ENCODE measurements around the gene CD177.
"Not testable (repeated sequence)": the region's sequence is repeated elsewhere in the genome, so short reads cannot be mapped to it uniquely, and the experiment has no call there.

CD177 gene

GRCh38 chr19:43353606-43354304, at the start of gene CD177:
TSS of gene CD177 (plus strand) at chr19:43353686. CDS start at chr19:43353715, 29 bp downstream.
- DNase-seq: no peak

GRCh38 chr19:43305642-43306041, 47.8 kb upstream of the CD177 start:
- no peak for DNase-seq

GRCh38 chr19:43306097-43306496, 47.4 kb upstream of the CD177 start:
- no peak for DNase-seq

- no peak for DNase-seq
These were observed 45.2 kb upstream of the CD177 start for GRCh38 chr19:43308244-43308815.

- DNase-seq: no peak
These were observed 44.0 kb upstream of the CD177 start for GRCh38 chr19:43309466-43309865.

- DNase-seq: no peak
These were observed 43.3 kb upstream of the CD177 start for GRCh38 chr19:43310221-43310620.

- no peak for DNase-seq
These were observed 42.2 kb upstream of the CD177 start for GRCh38 chr19:43311256-43311655.

- no peak for DNase-seq
These were observed 41.8 kb upstream of the CD177 start for GRCh38 chr19:43311706-43312105.

GRCh38 chr19:43313711-43314495, 39.6 kb upstream of the CD177 start:
- DNase-seq: no peak

GRCh38 chr19:43315851-43316250, 37.6 kb upstream of the CD177 start:
- no peak for DNase-seq

- no peak for DNase-seq
These were observed 36.7 kb upstream of the CD177 start for GRCh38 chr19:43316591-43317319.

- no peak for DNase-seq
These were observed 35.3 kb upstream of the CD177 start for GRCh38 chr19:43318203-43318602.

- no peak for DNase-seq
These were observed 34.6 kb upstream of the CD177 start for GRCh38 chr19:43318796-43319314.

- DNase-seq: no peak
These were observed 32.9 kb upstream of the CD177 start for GRCh38 chr19:43320546-43320945.

- not testable (repeated sequence) for DNase-seq
These were observed 26.7 kb upstream of the CD177 start for GRCh38 chr19:43326761-43327160.

- not testable (repeated sequence) for DNase-seq
These were observed 24.9 kb upstream of the CD177 start for GRCh38 chr19:43328561-43328960.

- DNase-seq: not testable (repeated sequence)
These were observed 24.4 kb upstream of the CD177 start for GRCh38 chr19:43329049-43329448.

GRCh38 chr19:43329989-43330388, 23.5 kb upstream of the CD177 start:
- no peak for DNase-seq

- no peak for DNase-seq
These were observed 22.6 kb upstream of the CD177 start for GRCh38 chr19:43330726-43331434.

GRCh38 chr19:43331435-43332010, 22.0 kb upstream of the CD177 start:
- no peak for DNase-seq

- DNase-seq: no peak
These were observed 21.2 kb upstream of the CD177 start for GRCh38 chr19:43332058-43332922.

Measured in bone marrow (tissue), 2 donors.